HepG2 (cell line): Measurements from ENCODE around the gene DPF1. TPM values are rescaled to one million over a fixed set of nuclear protein-coding genes. Genes with fewer than 3 reads are reported as not detected.

Experiments
- EP300 ChIP-seq, 3 experiments: sonication (generic) in 1 of 3; formaldehyde crosslinking in 1 of 3; IDR thresholded peaks; 2 replicates each; pipeline versions ENCODE4 v1.5.1 to v1.6.1; 2011 to 2020; ENCODE audit warnings: low read depth in 2 of 3, low read length in 2 of 3, borderline replicate concordance in 1 of 3, improper control_type of control experiment in 1 of 3, mild to moderate bottlenecking in 1 of 3, missing genetic modification reagents in 1 of 3, moderate library complexity in 1 of 3
- HOXA9 ChIP-seq: sonication (generic); formaldehyde crosslinking; IDR thresholded peaks from 2 replicates; pipeline ENCODE4 v1.8.1; 2022; ENCODE audit warnings: missing genetic modification reagents, mild to moderate bottlenecking, moderate library complexity, borderline replicate concordance
- MAFF ChIP-seq: IDR thresholded peaks from 2 replicates; pipeline ENCODE4 v1.6.1; 2011; ENCODE audit warnings: low read depth, low read length, improper control_type of control experiment
- RFX3 ChIP-seq: IDR thresholded peaks from 2 replicates; pipeline ENCODE4 v1.6.1; 2016; ENCODE audit warnings: missing biosample characterization, missing genetic modification reagents
- RXRB ChIP-seq: IDR thresholded peaks from 2 replicates; pipeline ENCODE4 v1.6.1; 2016; ENCODE audit warnings: borderline replicate concordance, missing genetic modification reagents, missing compliant biosample characterization
- SP140L ChIP-seq: sonication (generic); formaldehyde crosslinking; IDR thresholded peaks from 2 replicates; pipeline ENCODE4 v1.4.0; 2020; ENCODE audit warnings: missing genetic modification reagents, borderline replicate concordance
- ZFP62 ChIP-seq: sonication (generic); formaldehyde crosslinking; IDR thresholded peaks from 2 replicates; pipeline ENCODE4 v1.4.0; 2020; ENCODE audit warnings: missing genetic modification reagents
- ZNF326 ChIP-seq: sonication (generic); formaldehyde crosslinking; IDR thresholded peaks from 2 replicates; pipeline ENCODE4 v1.4.0; 2020; ENCODE audit warnings: missing genetic modification reagents, borderline replicate concordance
- ZNF343 ChIP-seq: sonication (generic); formaldehyde crosslinking; IDR thresholded peaks from 2 replicates; pipeline ENCODE4 v1.4.0; 2020; ENCODE audit warnings: mild to moderate bottlenecking, missing genetic modification reagents
- ZNF468 ChIP-seq: sonication (generic); formaldehyde crosslinking; IDR thresholded peaks from 2 replicates; pipeline ENCODE4 v1.8.0; 2022; ENCODE audit warnings: mild to moderate bottlenecking, moderate library complexity, missing genetic modification reagents
- ZNF530 ChIP-seq: sonication (generic); formaldehyde crosslinking; IDR thresholded peaks from 2 replicates; pipeline ENCODE4 v1.5.0; 2020; ENCODE audit warnings: low read depth, mild to moderate bottlenecking, missing genetic modification reagents
- ZNF75D ChIP-seq: sonication (generic); formaldehyde crosslinking; IDR thresholded peaks from 2 replicates; pipeline ENCODE4 v1.8.1; 2023; ENCODE audit warnings: missing genetic modification reagents, mild to moderate bottlenecking, borderline replicate concordance
- polyA plus RNA-seq, 8 experiments: library from polyadenylated mRNA; depleted of rRNA in 3 of 8; stranded (reverse) in 7 of 8; unstranded in 1 of 8; fragments of >200 nt; fragmentation: Illumina TruSeq in 4 of 8; extraction: Trizol in 4 of 8; gene quantifications; 2 replicates each; pipeline versions ENCODE4 v1.2.1 to v1.2.3, GENCODE V29; 2011 to 2016; ENCODE audit warnings: low read depth in 4 of 8, missing spikeins in 1 of 8, mixed read lengths in 1 of 8; ENCODE audit not compliant: insufficient read depth in 1 of 8
- total RNA-seq, 5 experiments: library from RNA; depleted of rRNA; stranded (reverse); fragments of >200 nt; fragmentation: Illumina TruSeq; extraction: Trizol; gene quantifications; 2 replicates each; pipeline ENCODE4 v1.2.3, GENCODE V29; 2016; ENCODE audit warnings: low read depth in 1 of 5
- TF ChIP-seq, protein P1 (sequence below), 2 experiments: fragments of 450-650 bp in 1 of 2; sonication (generic) in 1 of 2; formaldehyde crosslinking; IDR thresholded peaks; 2 replicates each; pipeline versions ENCODE4 v1.5.0 to v1.8.0; 2020 to 2022; ENCODE audit warnings: mild to moderate bottlenecking in 1 of 2, missing genetic modification reagents in 1 of 2
- TF ChIP-seq, protein P2 (sequence below): IDR thresholded peaks from 2 replicates; pipeline ENCODE4 v1.6.1; 2016; ENCODE audit warnings: low read depth, control low read depth
- TF ChIP-seq, protein P3 (sequence below): sonication (generic); formaldehyde crosslinking; IDR thresholded peaks from 2 replicates; pipeline ENCODE4 v1.4.0; 2020; ENCODE audit warnings: mild to moderate bottlenecking, missing genetic modification reagents
- TF ChIP-seq, protein P4 (sequence below): sonication (generic); formaldehyde crosslinking; IDR thresholded peaks from 2 replicates; pipeline ENCODE4 v1.4.0; 2020; ENCODE audit warnings: missing genetic modification reagents
- TF ChIP-seq, protein P5 (sequence below): sonication (generic); formaldehyde crosslinking; IDR thresholded peaks from 2 replicates; pipeline ENCODE4 v1.8.1; 2023; ENCODE audit warnings: missing genetic modification reagents, mild to moderate bottlenecking, borderline replicate concordance
- TF ChIP-seq, protein P6 (sequence below): sonication (generic); formaldehyde crosslinking; IDR thresholded peaks from 2 replicates; pipeline ENCODE4 v1.8.1; 2022; ENCODE audit warnings: low read depth, mild to moderate bottlenecking, missing genetic modification reagents

DPF1 gene
- total and polyA plus RNA-seq, 2 of the 13 experiments (the other 11 are each of a cell fraction or from before 2014, with no cell fraction given), result 1.0 to 3.2 TPM

DNA sequence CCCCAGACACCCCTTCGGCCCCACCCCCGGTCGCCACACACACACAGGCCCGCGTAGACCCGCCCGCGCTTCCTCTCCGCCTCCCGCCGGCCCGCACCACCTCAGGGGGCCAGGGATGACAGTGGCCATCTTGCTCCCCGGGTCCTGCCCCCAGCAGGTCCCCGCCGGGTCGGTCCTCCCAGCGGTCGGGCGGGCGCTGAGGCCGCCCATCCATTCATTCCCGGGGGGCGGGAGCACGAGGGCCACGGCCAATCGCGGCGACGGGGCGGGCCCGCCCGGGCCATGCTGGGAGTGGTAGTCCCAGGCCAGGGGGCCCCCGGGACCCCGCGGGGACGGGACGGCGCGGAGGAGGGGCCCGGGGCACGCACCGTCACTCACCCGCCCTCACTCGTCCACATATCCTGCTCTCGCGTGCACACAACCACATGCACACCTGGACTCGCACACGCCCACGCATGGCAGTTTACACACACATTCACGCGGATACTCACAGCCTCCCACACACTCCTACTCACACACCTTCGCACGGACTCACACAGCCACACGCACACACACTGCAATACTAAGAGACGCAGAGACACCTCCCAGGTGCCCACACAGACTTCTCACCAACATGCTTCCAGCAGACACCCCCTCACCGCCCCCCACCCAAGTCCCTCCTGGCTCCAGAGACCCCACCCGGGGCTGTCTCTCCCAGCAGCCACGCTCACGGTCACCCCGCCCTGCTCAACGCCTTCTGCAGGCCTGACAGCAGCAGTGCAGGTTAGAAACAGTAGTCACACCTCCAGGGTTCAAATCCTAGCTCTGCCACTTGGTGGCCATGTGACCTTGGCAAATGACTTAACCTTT lies at the start of gene DPF1 (continued):
- TF ChIP-seq ZNF343, result 0 out of 2 replicates have a peak, but pooled peaks have one; percentile 64
- TF ChIP-seq SP140L (CRISPR knock-in tag), result no peak
- TF ChIP-seq, protein P1, sequence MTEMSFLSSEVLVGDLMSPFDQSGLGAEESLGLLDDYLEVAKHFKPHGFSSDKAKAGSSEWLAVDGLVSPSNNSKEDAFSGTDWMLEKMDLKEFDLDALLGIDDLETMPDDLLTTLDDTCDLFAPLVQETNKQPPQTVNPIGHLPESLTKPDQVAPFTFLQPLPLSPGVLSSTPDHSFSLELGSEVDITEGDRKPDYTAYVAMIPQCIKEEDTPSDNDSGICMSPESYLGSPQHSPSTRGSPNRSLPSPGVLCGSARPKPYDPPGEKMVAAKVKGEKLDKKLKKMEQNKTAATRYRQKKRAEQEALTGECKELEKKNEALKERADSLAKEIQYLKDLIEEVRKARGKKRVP (CRISPR knock-in tag; IDR thresholded peaks at IDR 0.05), result no peak
- TF ChIP-seq, protein P2, sequence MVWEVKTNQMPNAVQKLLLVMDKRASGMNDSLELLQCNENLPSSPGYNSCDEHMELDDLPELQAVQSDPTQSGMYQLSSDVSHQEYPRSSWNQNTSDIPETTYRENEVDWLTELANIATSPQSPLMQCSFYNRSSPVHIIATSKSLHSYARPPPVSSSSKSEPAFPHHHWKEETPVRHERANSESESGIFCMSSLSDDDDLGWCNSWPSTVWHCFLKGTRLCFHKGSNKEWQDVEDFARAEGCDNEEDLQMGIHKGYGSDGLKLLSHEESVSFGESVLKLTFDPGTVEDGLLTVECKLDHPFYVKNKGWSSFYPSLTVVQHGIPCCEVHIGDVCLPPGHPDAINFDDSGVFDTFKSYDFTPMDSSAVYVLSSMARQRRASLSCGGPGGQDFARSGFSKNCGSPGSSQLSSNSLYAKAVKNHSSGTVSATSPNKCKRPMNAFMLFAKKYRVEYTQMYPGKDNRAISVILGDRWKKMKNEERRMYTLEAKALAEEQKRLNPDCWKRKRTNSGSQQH, result peak; percentile 96
- TF ChIP-seq ZNF326 (CRISPR knock-in tag), result no peak
- TF ChIP-seq, protein P3, sequence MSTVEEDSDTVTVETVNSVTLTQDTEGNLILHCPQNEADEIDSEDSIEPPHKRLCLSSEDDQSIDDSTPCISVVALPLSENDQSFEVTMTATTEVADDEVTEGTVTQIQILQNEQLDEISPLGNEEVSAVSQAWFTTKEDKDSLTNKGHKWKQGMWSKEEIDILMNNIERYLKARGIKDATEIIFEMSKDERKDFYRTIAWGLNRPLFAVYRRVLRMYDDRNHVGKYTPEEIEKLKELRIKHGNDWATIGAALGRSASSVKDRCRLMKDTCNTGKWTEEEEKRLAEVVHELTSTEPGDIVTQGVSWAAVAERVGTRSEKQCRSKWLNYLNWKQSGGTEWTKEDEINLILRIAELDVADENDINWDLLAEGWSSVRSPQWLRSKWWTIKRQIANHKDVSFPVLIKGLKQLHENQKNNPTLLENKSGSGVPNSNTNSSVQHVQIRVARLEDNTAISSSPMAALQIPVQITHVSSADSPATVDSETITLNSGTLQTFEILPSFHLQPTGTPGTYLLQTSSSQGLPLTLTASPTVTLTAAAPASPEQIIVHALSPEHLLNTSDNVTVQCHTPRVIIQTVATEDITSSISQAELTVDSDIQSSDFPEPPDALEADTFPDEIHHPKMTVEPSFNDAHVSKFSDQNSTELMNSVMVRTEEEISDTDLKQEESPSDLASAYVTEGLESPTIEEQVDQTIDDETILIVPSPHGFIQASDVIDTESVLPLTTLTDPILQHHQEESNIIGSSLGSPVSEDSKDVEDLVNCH (CRISPR knock-in tag), result no peak
- TF ChIP-seq EP300 (IDR thresholded peaks at IDR 0.05; ENCODE audit: low read depth in 2 of 2, low read length in 2 of 2), result no peak
- TF ChIP-seq EP300 (CRISPR knock-in tag; IDR thresholded peaks at IDR 0.05; ENCODE audit: borderline replicate concordance), result no peak
- no peak for TF ChIP-seq ZNF530 (CRISPR knock-in tag)
- no peak for TF ChIP-seq MAFF
- TF ChIP-seq ZNF75D (CRISPR knock-in tag), result no peak
- no peak for TF ChIP-seq RFX3
- TF ChIP-seq, protein P4, sequence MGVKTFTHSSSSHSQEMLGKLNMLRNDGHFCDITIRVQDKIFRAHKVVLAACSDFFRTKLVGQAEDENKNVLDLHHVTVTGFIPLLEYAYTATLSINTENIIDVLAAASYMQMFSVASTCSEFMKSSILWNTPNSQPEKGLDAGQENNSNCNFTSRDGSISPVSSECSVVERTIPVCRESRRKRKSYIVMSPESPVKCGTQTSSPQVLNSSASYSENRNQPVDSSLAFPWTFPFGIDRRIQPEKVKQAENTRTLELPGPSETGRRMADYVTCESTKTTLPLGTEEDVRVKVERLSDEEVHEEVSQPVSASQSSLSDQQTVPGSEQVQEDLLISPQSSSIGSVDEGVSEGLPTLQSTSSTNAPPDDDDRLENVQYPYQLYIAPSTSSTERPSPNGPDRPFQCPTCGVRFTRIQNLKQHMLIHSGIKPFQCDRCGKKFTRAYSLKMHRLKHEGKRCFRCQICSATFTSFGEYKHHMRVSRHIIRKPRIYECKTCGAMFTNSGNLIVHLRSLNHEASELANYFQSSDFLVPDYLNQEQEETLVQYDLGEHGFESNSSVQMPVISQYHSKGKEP (CRISPR knock-in tag), result no peak
- TF ChIP-seq, protein P5, sequence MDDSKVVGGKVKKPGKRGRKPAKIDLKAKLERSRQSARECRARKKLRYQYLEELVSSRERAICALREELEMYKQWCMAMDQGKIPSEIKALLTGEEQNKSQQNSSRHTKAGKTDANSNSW, result no peak
- TF ChIP-seq, protein P6, sequence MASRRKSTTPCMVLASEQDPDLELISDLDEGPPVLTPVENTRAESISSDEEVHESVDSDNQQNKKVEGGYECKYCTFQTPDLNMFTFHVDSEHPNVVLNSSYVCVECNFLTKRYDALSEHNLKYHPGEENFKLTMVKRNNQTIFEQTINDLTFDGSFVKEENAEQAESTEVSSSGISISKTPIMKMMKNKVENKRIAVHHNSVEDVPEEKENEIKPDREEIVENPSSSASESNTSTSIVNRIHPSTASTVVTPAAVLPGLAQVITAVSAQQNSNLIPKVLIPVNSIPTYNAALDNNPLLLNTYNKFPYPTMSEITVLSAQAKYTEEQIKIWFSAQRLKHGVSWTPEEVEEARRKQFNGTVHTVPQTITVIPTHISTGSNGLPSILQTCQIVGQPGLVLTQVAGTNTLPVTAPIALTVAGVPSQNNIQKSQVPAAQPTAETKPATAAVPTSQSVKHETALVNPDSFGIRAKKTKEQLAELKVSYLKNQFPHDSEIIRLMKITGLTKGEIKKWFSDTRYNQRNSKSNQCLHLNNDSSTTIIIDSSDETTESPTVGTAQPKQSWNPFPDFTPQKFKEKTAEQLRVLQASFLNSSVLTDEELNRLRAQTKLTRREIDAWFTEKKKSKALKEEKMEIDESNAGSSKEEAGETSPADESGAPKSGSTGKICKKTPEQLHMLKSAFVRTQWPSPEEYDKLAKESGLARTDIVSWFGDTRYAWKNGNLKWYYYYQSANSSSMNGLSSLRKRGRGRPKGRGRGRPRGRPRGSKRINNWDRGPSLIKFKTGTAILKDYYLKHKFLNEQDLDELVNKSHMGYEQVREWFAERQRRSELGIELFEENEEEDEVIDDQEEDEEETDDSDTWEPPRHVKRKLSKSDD (CRISPR knock-in tag), result no peak
- no peak for TF ChIP-seq ZNF468 (CRISPR knock-in tag)
- TF ChIP-seq RXRB, result no peak
- TF ChIP-seq ZFP62 (CRISPR knock-in tag), result no peak
- TF ChIP-seq HOXA9 (CRISPR knock-in tag), result no peak
